Thyroid gland (tissue), 4 donors: ENCODE results near the gene CNTNAP1.

Experiments
- CTCF ChIP-seq, 6 experiments: fragments of 200-600 bp in 3 of 6; fragments of 450-650 bp in 3 of 6; sonication (generic) in 3 of 6; IDR thresholded peaks; one replicate each; pipeline ENCODE4 v1.5.1; 2016 to 2019; ENCODE audit warnings: antibody characterized with exemption in 6 of 6, mild to moderate bottlenecking in 2 of 6, inconsistent platforms in 1 of 6, moderate library complexity in 1 of 6
- POLR2A ChIP-seq, 2 donors: fragments of 450-650 bp; IDR thresholded peaks; one replicate each; pipeline ENCODE4 v1.6.1; 2017; ENCODE audit warnings: antibody characterized with exemption in 2 of 2, mild to moderate bottlenecking in 2 of 2, moderate library complexity in 1 of 2

GRCh38 chr17:42675348-42675964 is 6.9 kb upstream of the CNTNAP1 start:
- TF ChIP-seq POLR2A (IDR thresholded peaks at IDR 0.05) (no peak), CTCF (IDR thresholded peaks at IDR 0.05) (no peak)
